HepG2 (cell line): Measurements from ENCODE around the gene ADIPOR2. TPM values are rescaled to one million over a fixed set of nuclear protein-coding genes. Genes with fewer than 3 reads are reported as not detected.

ENCODE experiments used
- ATAC-seq: fragments of 200-7000 bp; cut with Tn5 transposase; 3 replicates; pipeline ENCODE4 v1.9.1; 2020; ENCODE audit warnings: mild to moderate bottlenecking, moderate library complexity
- BruUV-seq: library from RNA; stranded (reverse); fragments of 400-500 nt; replicated peaks from 2 replicates; lab custom pipeline; 2021; lab: Mats Ljungman, UMichigan
- CTCF ChIA-PET: fragments of 300-600 bp; formaldehyde crosslinking; extraction: SDS; loops from one replicate; lab custom pipeline; 2021; ENCODE audit warnings: low total read pairs, inconsistent platforms, low intra/inter-chr PET ratio; lab: Yijun Ruan, JAX
- POLR2A ChIA-PET: fragments of 350-600 bp; sonication (Branson Sonifier 250); formaldehyde crosslinking; loops from one replicate; lab custom pipeline; 2020; ENCODE audit warnings: antibody characterized with exemption, inconsistent platforms; lab: Yijun Ruan, JAX
- DNase-seq: peaks from one replicate; pipeline ENCODE4 v3.0.0-alpha.2; 2015; ENCODE audit warnings: low spot score
- FAIRE-seq: peaks from 3 replicates; lab custom pipeline; 2011; peaks lifted over from hg19 to GRCh38; lab: Jason Lieb, UNC
- H2AFZ ChIP-seq: one replicate; pipeline ENCODE4 v1.6.1; 2011; ENCODE audit warnings: low read length, inconsistent platforms
- H3K27ac ChIP-seq: fragments of 300-600 bp; 3 replicates; pipeline ENCODE4 v1.8.0; 2011; ENCODE audit warnings: mixed run types, mild to moderate bottlenecking, mixed read lengths, low read length, inconsistent platforms; ENCODE audit not compliant: insufficient read depth; ENCODE audit errors: extremely low read length
- H3K27me3 ChIP-seq, 2 experiments: fragments of 200-600 bp in 1 of 2; 2 replicates in 1 of 2; 3 replicates in 1 of 2; pipeline versions ENCODE4 v1.6.0 to v1.8.0; 2011; ENCODE audit warnings: low read length in 2 of 2, mild to moderate bottlenecking in 2 of 2, moderate library complexity in 2 of 2, inconsistent platforms in 1 of 2; ENCODE audit not compliant: insufficient read depth in 2 of 2, control insufficient read depth in 1 of 2
- H3K36me3 ChIP-seq, 2 experiments: fragments of 200-600 bp in 1 of 2; replicated peaks in 1 of 2; 2 replicates in 1 of 2; 3 replicates in 1 of 2; pipeline versions ENCODE4 v1.5.1 to v1.8.0; 2011; ENCODE audit warnings: low read length in 2 of 2, inconsistent platforms in 1 of 2; ENCODE audit not compliant: insufficient read depth in 2 of 2, control insufficient read depth in 1 of 2
- H3K4me1 ChIP-seq: 2 replicates; pipeline ENCODE4 v1.5.1; 2012; ENCODE audit warnings: low read length, inconsistent platforms; ENCODE audit not compliant: insufficient read depth
- H3K4me2 ChIP-seq: 2 replicates; pipeline ENCODE4 v1.6.0; 2011; ENCODE audit warnings: low read depth, low read length, inconsistent platforms
- H3K4me3 ChIP-seq, 3 experiments: fragments of 200-600 bp in 1 of 3; sonication (generic), shearing (Covaris generic) in 1 of 3; replicated peaks in 1 of 3; 2 replicates each; pipeline ENCODE4 v1.5.1; 2011 to 2016; ENCODE audit warnings: low read length in 3 of 3, inconsistent platforms in 2 of 3, low read depth in 2 of 3, mild to moderate bottlenecking in 2 of 3, control low read depth in 1 of 3, mixed read lengths in 1 of 3; ENCODE audit not compliant: insufficient read depth in 1 of 3
- H3K79me2 ChIP-seq: one replicate; pipeline ENCODE4 v1.6.1; 2011; ENCODE audit warnings: low read length, inconsistent platforms; ENCODE audit not compliant: insufficient read depth
- H3K9ac ChIP-seq: 2 replicates; pipeline ENCODE4 v1.6.0; 2011; ENCODE audit warnings: mild to moderate bottlenecking, low read depth, low read length, inconsistent platforms; ENCODE audit not compliant: insufficient read depth
- H3K9me3 ChIP-seq: 2 replicates; pipeline ENCODE4 v1.5.1; 2012; ENCODE audit warnings: mild to moderate bottlenecking, low read length
- H4K20me1 ChIP-seq: 2 replicates; pipeline ENCODE4 v1.6.0; 2011; ENCODE audit warnings: inconsistent platforms, mild to moderate bottlenecking, low read length, moderate library complexity; ENCODE audit not compliant: insufficient read depth
- CAMTA2 ChIP-seq: sonication (generic); formaldehyde crosslinking; IDR thresholded peaks from 2 replicates; pipeline ENCODE4 v1.4.0; 2020; ENCODE audit warnings: mild to moderate bottlenecking, missing genetic modification reagents, borderline replicate concordance
- GTF2F1 ChIP-seq: fragments of 150-350 bp; IDR thresholded peaks from 2 replicates; pipeline ENCODE4 v1.6.1; 2014; ENCODE audit warnings: low read length
- HOXD1 ChIP-seq: sonication (generic); formaldehyde crosslinking; IDR thresholded peaks from 2 replicates; pipeline ENCODE4 v1.5.0; 2020; ENCODE audit warnings: missing genetic modification reagents
- KLF16 ChIP-seq, 2 experiments: sonication (generic) in 1 of 2; formaldehyde crosslinking in 1 of 2; IDR thresholded peaks; 2 replicates each; pipeline versions ENCODE4 v1.6.1 to v1.8.0; 2016 to 2023; ENCODE audit warnings: missing genetic modification reagents in 2 of 2, missing compliant biosample characterization in 1 of 2
- SP5 ChIP-seq: IDR thresholded peaks from 2 replicates; pipeline ENCODE4 v1.6.1; 2016; ENCODE audit warnings: low read depth, borderline replicate concordance
- TAF15 ChIP-seq: fragments of 200-400 bp; formaldehyde crosslinking; IDR thresholded peaks from one replicate; pipeline ENCODE4 v1.6.1; 2018; ENCODE audit warnings: mild to moderate bottlenecking, low read depth, low read length; ENCODE audit not compliant: poor library complexity, severe bottlenecking
- ZNF317 ChIP-seq: sonication (generic); formaldehyde crosslinking; IDR thresholded peaks from 2 replicates; pipeline ENCODE4 v1.5.0; 2020; ENCODE audit warnings: mild to moderate bottlenecking, missing genetic modification reagents
- ZNF350 ChIP-seq: sonication (generic); formaldehyde crosslinking; IDR thresholded peaks from 2 replicates; pipeline ENCODE4 v1.4.0; 2020; ENCODE audit warnings: mild to moderate bottlenecking, low read depth, missing genetic modification reagents, borderline replicate concordance
- ZSCAN9 ChIP-seq: IDR thresholded peaks from 2 replicates; pipeline ENCODE4 v1.6.1; 2016; ENCODE audit warnings: borderline replicate concordance
- WGBS: methylation state at CpG from one replicate; pipeline ENCODE4 v1.1.6; 2017; ENCODE audit warnings: low lambda C conversion rate; 5-methylcytosine and 5-hydroxymethylcytosine counted together
- in situ Hi-C: cut with HindIII; loops from 2 replicates; pipeline ENCODE4 v1.10.0; 2017; ENCODE audit warnings: low pct_unique_long_range_greater_than_20kb; ENCODE audit not compliant: extremely low pct_ligation_motif_present
- intact Hi-C: fragments of 100-400 bp; cut with micrococcal nuclease; formaldehyde crosslinking; loops from one replicate; pipeline ENCODE4 v1.10.0; 2022; ENCODE audit not compliant: unreplicated experiment
- polyA plus RNA-seq, 8 experiments: library from polyadenylated mRNA; depleted of rRNA in 3 of 8; stranded (reverse) in 7 of 8; unstranded in 1 of 8; fragments of >200 nt; fragmentation: Illumina TruSeq in 4 of 8; extraction: Trizol in 4 of 8; gene quantifications; 2 replicates each; pipeline versions ENCODE4 v1.2.1 to v1.2.3, GENCODE V29; 2011 to 2016; ENCODE audit warnings: low read depth in 4 of 8, missing spikeins in 1 of 8, mixed read lengths in 1 of 8; ENCODE audit not compliant: insufficient read depth in 1 of 8
- total RNA-seq, 5 experiments: library from RNA; depleted of rRNA; stranded (reverse); fragments of >200 nt; fragmentation: Illumina TruSeq; extraction: Trizol; gene quantifications; 2 replicates each; pipeline ENCODE4 v1.2.3, GENCODE V29; 2016; ENCODE audit warnings: low read depth in 1 of 5
- TF ChIP-seq, protein P1 (sequence below): sonication (generic); formaldehyde crosslinking; conservative IDR thresholded peaks from 2 replicates; pipeline ENCODE4 v1.4.0; 2020; ENCODE audit warnings: mild to moderate bottlenecking, missing genetic modification reagents, moderate library complexity
- TF ChIP-seq, protein P2 (sequence below): fragments of 450-650 bp; IDR thresholded peaks from 2 replicates; pipeline ENCODE4 v1.6.1; 2017
- TF ChIP-seq, protein P3 (sequence below): sonication (generic); formaldehyde crosslinking; IDR thresholded peaks from 2 replicates; pipeline ENCODE4 v1.5.0; 2020; ENCODE audit warnings: mild to moderate bottlenecking, low read depth, missing genetic modification reagents, borderline replicate concordance
- TF ChIP-seq, protein P4 (sequence below): sonication (generic); formaldehyde crosslinking; IDR thresholded peaks from 2 replicates; pipeline ENCODE4 v1.8.0; 2022; ENCODE audit warnings: low read depth, missing genetic modification reagents

The ADIPOR2 gene
- total and polyA plus RNA-seq, 2 of the 13 experiments (the other 11 are each of a cell fraction or from before 2014, with no cell fraction given): 35.2 to 52.2 TPM

DNA sequence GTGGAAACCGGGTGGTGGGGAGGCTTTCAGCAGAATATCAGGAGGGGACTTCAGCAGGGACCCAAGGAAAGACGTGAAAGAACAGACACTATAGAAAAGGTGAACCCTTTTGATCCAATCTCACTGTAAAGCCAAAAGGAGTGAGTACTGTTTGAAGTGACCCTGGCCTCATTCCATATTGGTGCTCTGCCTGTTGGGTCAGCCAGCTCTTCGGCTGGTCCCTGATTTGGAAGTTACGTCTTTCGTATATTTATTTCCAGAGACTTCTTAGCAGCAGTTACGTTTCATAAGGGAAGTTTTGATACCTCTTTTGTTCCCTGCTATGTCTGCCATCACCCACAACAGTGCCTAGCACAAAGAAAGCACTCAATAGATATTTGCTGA, 39.9 kb upstream of the ADIPOR2 start:
- no peak overlapping the region for H3K4me2 ChIP-seq
- peaks cover 46% of the 10 kb centered on the region for H3K4me1 ChIP-seq
- no peak for TF ChIP-seq CAMTA2 (CRISPR knock-in tag)
- TF ChIP-seq, protein P1, sequence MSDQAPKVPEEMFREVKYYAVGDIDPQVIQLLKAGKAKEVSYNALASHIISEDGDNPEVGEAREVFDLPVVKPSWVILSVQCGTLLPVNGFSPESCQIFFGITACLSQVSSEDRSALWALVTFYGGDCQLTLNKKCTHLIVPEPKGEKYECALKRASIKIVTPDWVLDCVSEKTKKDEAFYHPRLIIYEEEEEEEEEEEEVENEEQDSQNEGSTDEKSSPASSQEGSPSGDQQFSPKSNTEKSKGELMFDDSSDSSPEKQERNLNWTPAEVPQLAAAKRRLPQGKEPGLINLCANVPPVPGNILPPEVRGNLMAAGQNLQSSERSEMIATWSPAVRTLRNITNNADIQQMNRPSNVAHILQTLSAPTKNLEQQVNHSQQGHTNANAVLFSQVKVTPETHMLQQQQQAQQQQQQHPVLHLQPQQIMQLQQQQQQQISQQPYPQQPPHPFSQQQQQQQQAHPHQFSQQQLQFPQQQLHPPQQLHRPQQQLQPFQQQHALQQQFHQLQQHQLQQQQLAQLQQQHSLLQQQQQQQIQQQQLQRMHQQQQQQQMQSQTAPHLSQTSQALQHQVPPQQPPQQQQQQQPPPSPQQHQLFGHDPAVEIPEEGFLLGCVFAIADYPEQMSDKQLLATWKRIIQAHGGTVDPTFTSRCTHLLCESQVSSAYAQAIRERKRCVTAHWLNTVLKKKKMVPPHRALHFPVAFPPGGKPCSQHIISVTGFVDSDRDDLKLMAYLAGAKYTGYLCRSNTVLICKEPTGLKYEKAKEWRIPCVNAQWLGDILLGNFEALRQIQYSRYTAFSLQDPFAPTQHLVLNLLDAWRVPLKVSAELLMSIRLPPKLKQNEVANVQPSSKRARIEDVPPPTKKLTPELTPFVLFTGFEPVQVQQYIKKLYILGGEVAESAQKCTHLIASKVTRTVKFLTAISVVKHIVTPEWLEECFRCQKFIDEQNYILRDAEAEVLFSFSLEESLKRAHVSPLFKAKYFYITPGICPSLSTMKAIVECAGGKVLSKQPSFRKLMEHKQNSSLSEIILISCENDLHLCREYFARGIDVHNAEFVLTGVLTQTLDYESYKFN: no peak
- TF ChIP-seq KLF16 (CRISPR knock-in tag; IDR thresholded peaks at IDR 0.05): no peak
- no peak for TF ChIP-seq ZNF317 (CRISPR knock-in tag)
- TF ChIP-seq TAF15: no peak
- no peak for TF ChIP-seq SP5 (CRISPR knock-in tag)
- TF ChIP-seq ZNF350 (CRISPR knock-in tag): no peak
- TF ChIP-seq HOXD1 (CRISPR knock-in tag): no peak
- TF ChIP-seq, protein P2, sequence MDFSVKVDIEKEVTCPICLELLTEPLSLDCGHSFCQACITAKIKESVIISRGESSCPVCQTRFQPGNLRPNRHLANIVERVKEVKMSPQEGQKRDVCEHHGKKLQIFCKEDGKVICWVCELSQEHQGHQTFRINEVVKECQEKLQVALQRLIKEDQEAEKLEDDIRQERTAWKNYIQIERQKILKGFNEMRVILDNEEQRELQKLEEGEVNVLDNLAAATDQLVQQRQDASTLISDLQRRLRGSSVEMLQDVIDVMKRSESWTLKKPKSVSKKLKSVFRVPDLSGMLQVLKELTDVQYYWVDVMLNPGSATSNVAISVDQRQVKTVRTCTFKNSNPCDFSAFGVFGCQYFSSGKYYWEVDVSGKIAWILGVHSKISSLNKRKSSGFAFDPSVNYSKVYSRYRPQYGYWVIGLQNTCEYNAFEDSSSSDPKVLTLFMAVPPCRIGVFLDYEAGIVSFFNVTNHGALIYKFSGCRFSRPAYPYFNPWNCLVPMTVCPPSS: no peak
- TF ChIP-seq GTF2F1: no peak
- TF ChIP-seq, protein P3, sequence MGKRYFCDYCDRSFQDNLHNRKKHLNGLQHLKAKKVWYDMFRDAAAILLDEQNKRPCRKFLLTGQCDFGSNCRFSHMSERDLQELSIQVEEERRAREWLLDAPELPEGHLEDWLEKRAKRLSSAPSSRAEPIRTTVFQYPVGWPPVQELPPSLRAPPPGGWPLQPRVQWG: no peak
- no peak for TF ChIP-seq ZSCAN9 (CRISPR knock-in tag)
- TF ChIP-seq, protein P4, sequence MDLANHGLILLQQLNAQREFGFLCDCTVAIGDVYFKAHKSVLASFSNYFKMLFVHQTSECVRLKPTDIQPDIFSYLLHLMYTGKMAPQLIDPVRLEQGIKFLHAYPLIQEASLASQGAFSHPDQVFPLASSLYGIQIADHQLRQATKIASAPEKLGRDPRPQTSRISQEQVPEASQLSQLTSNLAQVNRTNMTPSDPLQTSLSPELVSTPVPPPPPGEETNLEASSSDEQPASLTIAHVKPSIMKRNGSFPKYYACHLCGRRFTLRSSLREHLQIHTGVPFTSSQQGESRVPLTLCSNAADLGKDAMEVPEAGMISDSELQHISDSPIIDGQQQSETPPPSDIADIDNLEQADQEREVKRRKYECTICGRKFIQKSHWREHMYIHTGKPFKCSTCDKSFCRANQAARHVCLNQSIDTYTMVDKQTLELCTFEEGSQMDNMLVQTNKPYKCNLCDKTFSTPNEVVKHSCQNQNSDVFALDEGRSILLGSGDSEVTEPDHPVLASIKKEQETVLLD: no peak
- TF ChIP-seq, all 625 proteins: peak for 0
- ATAC-seq (no peak), DNase-seq (no peak), FAIRE-seq (no peak)
- Histone ChIP-seq H3K9ac (no peak overlapping the region), H3K36me3 (no peaks in the 10 kb centered on the region), H4K20me1 (no peaks in the 10 kb centered on the region), H3K27me3 (peaks cover 0 to 41% of the 10 kb centered on the region in 2 experiments; a peak in 3 of 5 replicates), H3K9me3 (no peaks in the 10 kb centered on the region), H3K4me3 (no peak overlapping the region), H3K79me2 (no peaks in the 10 kb centered on the region), H2AFZ (no peak overlapping the region), H3K27ac (no peak overlapping the region)
- intact Hi-C loops: loop anchor here (5.0 kb wide), 2 partner anchors 41 to 291 kb away; partner anchors contain the start of gene ADIPOR2
- 32% methylated on average over 6 of the region's 6 CpGs for WGBS
- ChIA-PET POLR2A (no interaction called here), CTCF (interaction anchor here (3.3 kb wide), 1 partner anchor 139 kb away, joined by 47 read pairs; no protein-coding TSS in a partner anchor)
- BruUV-seq: no TSS peak
- in situ Hi-C loops: loop anchor here (5.0 kb wide), 1 partner anchor 141 kb away; no protein-coding TSS in a partner anchor
